Renal cortex interstitium (tissue), 11 donors: ENCODE results near the gene HIPK2. TPM values are rescaled to one million over a fixed set of nuclear protein-coding genes. Genes with fewer than 3 reads are reported as not detected.
"Not testable (repeated sequence)": the region's sequence is repeated elsewhere in the genome, so short reads cannot be mapped to it uniquely, and the experiment has no call there.

Source experiments
- DNase-seq, 11 donors: peaks; one replicate each; pipeline ENCODE4 v3.0.0-alpha.2; 2013; ENCODE audit warnings: low read depth in 9 of 11, low spot score in 4 of 11; ENCODE audit errors: extremely low read depth in 1 of 11
- polyA plus RNA-seq, 3 donors: library from polyadenylated mRNA; unstranded; fragments of 120-200 nt; gene quantifications; one replicate each; pipeline ENCODE4 v1.2.1, GENCODE V29; 2013; ENCODE audit not compliant: insufficient read length in 3 of 3

Gene HIPK2
- polyA plus RNA-seq, 3 donors = 95.7 to 105 (median 99.3) TPM

DNA sequence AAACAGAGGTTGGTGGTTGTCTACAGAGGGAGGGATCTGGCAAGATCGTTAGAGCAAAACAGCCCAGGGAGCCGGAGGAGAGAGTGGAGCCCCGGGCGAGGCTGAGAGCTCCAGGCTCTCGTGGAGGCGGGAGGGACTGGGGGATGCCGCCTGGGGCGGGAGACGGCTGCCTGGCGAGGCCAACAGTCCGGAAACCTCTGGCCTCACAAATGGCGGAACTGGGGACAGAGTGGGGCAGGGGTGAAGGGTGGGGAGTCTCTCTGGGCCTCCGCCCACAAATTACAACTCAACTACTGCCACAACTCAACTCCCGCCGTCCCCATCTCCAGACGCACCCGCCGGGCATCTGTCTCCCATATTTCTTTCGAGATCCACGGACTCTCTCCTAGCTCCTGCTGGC is 206.6 kb downstream of the HIPK2 start:
- DNase-seq = no peak

DNA sequence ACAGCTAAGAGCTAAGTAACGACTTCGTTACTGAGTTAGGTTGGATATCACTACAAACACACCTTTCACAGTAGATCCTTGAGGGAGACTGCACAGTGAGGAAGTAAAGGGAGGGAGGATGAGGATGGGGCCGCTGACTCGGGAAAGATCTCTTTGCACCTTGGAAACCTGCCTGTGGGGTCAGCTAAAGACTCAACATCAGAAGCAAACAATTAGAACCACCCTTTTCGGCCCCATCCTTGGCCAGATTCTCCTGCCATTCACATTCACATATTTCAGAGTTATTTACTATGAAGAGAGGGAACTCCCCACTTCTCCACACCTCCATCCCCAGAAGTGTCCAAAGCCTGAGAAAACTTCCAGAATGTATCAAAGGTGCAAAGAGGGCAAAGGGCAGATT is 207.2 kb downstream of the HIPK2 start:
- no peak for DNase-seq

DNA sequence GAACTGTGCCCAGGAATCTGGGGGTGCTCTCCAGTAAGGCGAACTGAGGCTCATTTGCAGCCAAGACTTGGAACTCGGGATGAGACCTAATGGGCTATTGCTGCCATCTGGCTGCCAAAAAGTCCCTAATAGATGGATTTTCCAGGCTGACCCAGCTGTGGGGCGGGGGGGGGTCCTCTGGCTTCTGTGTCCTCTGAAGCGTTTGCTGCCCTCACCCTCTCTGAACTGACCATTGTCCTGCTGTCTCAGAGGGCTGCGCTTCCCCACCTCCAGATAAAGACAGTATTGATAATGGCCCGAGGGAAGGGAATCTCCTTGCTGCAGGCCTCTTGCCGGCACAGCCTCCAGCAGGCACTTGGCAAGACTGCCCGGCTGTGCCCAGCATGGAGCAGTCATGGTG is 207.7 kb downstream of the HIPK2 start:
- no peak for DNase-seq

DNA sequence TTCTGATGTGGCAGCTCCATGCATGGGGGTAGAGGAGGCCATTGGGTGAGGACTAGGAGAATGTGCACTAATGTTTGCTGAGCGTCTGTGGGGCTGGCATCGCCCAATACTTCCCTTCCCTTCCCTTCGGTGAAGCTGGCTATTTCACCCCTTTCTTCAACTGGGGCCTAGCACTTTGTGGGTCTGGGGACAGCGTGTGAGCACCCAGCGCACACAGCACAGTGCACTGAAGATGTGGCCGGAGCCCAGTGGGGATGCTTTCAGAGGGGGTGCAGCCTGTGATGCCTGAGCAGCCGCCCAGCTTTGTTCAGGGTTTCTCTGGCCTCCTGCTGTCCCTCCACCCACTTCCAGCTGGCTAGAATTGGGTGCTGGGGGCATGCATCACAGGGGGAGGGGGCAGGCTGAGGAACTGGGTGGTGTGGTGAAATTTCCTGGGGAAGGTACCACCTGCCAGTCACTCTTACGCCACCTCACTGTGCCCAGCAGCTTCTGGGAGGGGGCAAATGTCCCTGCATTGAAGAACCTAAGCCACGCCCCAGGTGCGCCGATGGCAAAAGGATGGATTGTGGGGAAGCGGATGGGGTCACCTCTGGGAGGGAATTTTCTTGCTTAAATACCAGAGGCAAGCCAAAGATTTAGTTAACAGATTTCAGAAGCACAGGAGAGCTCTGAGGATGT is 208.8 kb downstream of the HIPK2 start:
- DNase-seq = no peak

DNA sequence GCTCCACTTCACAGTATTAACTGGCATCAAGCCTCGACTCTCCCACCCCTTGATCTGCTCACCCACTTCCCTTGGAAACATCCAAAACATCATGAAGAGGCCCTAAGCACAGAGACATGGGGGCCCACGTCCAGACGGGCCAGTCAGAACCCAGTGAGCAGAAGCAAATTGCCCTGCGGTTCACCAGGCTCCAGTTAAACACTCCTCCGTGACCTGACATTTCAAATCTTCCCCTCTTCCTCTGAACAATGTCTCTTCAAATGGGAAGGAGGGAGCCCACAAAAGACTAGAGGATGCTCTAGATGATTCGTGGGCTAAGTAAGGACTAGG is 209.5 kb downstream of the HIPK2 start:
- DNase-seq = no peak

GRCh38 chr7:139567647-139568345 is 210.0 kb downstream of the HIPK2 start:
- no peak for DNase-seq

DNA sequence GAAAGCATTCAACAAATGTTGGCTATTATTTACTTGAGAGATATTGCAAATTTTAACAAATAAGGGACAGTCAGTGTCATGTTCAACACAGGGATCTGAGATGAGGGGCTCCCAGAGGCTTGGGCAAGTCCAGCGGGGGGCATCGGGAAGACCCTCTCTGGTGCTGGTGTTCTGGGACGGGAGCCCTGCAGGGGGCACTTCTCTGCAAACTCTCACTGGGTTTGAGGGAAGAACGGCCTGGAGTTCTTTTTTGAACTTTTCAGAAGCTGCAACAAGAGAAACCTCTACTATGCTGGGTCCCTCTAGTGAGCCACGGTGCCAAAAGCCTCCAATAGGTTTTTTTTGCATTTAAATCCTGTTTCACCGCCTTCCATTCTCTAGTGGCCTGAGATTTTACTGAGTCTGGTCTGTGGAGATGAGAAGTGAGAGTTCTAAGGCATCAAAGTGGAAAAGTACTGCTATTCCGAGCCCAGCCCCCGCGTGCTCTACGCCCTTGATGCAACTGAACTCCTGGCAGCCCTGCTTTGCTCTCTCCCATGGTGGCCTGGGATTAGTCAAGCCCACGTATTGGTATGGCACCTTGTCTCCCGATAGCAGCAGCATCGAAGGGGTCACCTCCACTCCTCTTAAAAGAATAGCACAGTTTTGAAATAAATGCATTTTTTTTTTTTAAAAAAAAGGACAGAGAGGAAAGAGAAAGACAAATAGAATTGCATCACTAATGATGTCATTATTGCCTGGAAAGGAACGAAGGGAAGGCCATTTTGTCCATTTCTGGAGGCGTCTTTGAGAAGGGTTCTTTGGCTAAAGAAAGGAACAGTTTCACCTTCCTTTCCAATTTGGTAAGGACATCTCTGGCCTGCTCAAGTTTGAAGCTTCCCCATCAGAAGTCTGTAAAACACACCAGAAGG is 210.8 kb downstream of the HIPK2 start:
- DNase-seq = no peak

DNA sequence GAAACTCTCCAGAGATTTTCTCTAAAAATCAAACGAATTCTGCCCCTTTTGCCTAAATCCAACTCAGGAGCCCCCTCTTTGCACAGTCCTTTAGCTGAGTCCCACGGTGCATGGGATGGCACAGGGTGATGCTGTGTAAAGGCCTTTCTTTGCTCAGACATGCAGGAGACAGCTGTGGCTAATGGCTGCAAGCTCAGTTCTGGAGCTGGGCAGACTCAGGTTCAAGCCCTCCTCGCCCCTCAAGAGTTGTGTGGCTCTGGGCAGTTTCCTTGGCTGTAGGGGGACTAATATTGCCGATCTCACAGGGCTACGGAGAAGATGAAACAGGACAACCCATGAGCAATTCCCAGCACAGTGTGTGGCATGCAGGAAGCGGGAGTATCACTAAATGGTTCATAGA is 211.7 kb downstream of the HIPK2 start:
- DNase-seq = no peak

GRCh38 chr7:139563856-139564255 is 213.9 kb downstream of the HIPK2 start:
- no peak for DNase-seq

DNA sequence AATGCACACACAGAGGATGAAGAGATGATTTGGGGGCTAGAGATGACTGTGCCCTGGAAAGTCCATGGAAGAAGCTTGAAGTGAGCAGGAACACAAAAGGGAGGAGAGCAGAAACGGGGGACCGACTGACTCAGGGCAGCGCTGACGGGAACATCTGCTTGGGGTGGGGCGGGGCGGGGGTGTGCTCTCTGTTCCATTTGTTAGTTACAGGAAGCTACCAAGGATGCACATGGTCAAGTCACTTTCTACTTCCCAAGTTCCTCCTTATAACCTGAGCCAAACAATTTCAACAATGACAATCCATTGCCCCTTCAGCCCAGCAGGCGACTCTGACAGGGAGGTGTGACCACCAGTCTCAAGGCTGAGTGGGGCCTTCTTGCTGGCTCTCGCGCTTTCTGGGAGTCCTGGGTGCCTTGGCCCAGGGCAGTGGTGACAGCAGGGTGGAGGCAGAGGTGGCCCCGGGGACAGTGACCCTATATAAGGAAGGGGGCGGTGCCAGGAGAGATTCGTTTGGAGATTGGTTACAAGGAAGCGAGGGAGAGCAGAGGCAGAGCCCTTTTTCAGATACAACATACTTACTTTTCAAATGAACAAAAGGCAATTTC is 214.7 kb downstream of the HIPK2 start:
- DNase-seq = no peak

GRCh38 chr7:139562491-139562890 is 215.3 kb downstream of the HIPK2 start:
- no peak for DNase-seq

- no peak for DNase-seq
These were observed 217.1 kb downstream of the HIPK2 start for GRCh38 chr7:139560678-139561077.

GRCh38 chr7:139560199-139560598 is 217.6 kb downstream of the HIPK2 start:
- no peak for DNase-seq

GRCh38 chr7:139559364-139560105 is 218.3 kb downstream of the HIPK2 start:
- no peak for DNase-seq

GRCh38 chr7:139557857-139558581 is 219.8 kb downstream of the HIPK2 start:
- DNase-seq = no peak

DNA sequence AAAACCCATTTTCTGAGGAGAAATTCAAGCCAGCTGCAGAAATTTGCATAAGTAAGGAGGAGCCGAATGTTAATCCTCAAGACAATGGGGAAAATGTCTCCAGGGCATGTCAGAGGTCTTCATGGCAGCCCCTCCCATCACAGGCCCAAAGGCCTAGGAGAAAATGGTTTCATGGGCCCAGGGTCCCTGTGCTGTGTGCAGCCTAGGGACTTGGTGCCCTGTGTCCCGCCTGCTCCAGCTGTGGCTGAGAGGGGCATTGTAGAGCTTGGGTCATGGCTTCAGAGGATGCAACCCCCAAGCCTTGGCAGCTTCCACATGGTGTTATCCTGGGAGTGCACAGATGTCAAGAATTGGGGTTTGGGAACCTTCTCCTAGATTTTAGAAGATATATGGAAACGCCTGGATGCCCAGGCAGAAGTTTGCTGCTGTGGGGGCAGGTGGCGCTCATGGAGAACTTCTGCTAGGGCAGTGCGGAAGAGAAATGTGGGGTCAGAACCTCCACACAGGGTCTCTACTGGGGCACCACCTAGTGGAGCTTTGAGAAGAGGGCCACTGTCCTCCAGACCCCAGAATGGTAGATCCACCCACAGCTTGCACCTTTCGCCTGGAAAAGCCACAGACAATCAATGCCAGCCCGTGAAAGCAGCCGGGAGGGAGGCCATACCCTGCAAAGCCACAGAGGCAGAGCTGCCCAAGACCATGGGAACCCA is 223.7 kb downstream of the HIPK2 start:
- not testable (repeated sequence) for DNase-seq

GRCh38 chr7:139548302-139549028 is 229.3 kb downstream of the HIPK2 start:
- DNase-seq = no peak
